CD4-positive, alpha-beta T cell treated with Interleukin-15 for 4 hours (primary cell): ENCODE data around the gene HOXC13.

Experiments used
- DNase-seq: peaks from one replicate; pipeline ENCODE4 v3.0.0-alpha.2; 2020; ENCODE audit warnings: low spot score

Gene HOXC13

GRCh38 chr12:53938326-53939140 lies at the start of gene HOXC13:
TSS of gene HOXC13 (plus strand) at chr12:53938831. CDS start at chr12:53938907, 76 bp downstream.
- DNase-seq: no peak

GRCh38 chr12:53890081-53890480 lies 48.5 kb upstream of the HOXC13 start:
- DNase-seq: no peak

GRCh38 chr12:53892762-53893395 lies 45.8 kb upstream of the HOXC13 start:
- DNase-seq: no peak

- no peak for DNase-seq
Measured at GRCh38 chr12:53899230-53899629, 39.4 kb upstream of the HOXC13 start.

GRCh38 chr12:53907103-53907502 lies 31.5 kb upstream of the HOXC13 start:
- no peak for DNase-seq

GRCh38 chr12:53916788-53917655 lies 21.6 kb upstream of the HOXC13 start:
- no peak for DNase-seq

- no peak for DNase-seq
Measured at GRCh38 chr12:53924521-53925405, 13.9 kb upstream of the HOXC13 start.

- no peak for DNase-seq
Measured at GRCh38 chr12:53927220-53928029, 11.2 kb upstream of the HOXC13 start.

- DNase-seq: no peak
Measured at GRCh38 chr12:53928054-53928835, 10.4 kb upstream of the HOXC13 start.

GRCh38 chr12:53929527-53929926 lies 9.1 kb upstream of the HOXC13 start:
- DNase-seq: no peak

GRCh38 chr12:53930591-53931255 lies 7.9 kb upstream of the HOXC13 start:
- no peak for DNase-seq

GRCh38 chr12:53931844-53932581 lies 6.6 kb upstream of the HOXC13 start:
- DNase-seq: no peak

GRCh38 chr12:53932915-53933314 lies 5.7 kb upstream of the HOXC13 start:
- no peak for DNase-seq

GRCh38 chr12:53935383-53936341 lies 3.0 kb upstream of the HOXC13 start:
- no peak for DNase-seq

- no peak for DNase-seq
Measured at GRCh38 chr12:53937099-53937498, 1.5 kb upstream of the HOXC13 start.

GRCh38 chr12:53937596-53938325 lies 870 bp upstream of the HOXC13 start:
- no peak for DNase-seq
